HG02852 (cell line): ENCODE data around the gene RADIL.

Source experiments
- ATAC-seq: cut with Tn5 transposase; IDR thresholded peaks from one replicate; pipeline ENCODE4 v1.9.1; 2021; ENCODE audit warnings: mild to moderate bottlenecking, moderate library complexity; ENCODE audit not compliant: unreplicated experiment

The RADIL gene

DNA sequence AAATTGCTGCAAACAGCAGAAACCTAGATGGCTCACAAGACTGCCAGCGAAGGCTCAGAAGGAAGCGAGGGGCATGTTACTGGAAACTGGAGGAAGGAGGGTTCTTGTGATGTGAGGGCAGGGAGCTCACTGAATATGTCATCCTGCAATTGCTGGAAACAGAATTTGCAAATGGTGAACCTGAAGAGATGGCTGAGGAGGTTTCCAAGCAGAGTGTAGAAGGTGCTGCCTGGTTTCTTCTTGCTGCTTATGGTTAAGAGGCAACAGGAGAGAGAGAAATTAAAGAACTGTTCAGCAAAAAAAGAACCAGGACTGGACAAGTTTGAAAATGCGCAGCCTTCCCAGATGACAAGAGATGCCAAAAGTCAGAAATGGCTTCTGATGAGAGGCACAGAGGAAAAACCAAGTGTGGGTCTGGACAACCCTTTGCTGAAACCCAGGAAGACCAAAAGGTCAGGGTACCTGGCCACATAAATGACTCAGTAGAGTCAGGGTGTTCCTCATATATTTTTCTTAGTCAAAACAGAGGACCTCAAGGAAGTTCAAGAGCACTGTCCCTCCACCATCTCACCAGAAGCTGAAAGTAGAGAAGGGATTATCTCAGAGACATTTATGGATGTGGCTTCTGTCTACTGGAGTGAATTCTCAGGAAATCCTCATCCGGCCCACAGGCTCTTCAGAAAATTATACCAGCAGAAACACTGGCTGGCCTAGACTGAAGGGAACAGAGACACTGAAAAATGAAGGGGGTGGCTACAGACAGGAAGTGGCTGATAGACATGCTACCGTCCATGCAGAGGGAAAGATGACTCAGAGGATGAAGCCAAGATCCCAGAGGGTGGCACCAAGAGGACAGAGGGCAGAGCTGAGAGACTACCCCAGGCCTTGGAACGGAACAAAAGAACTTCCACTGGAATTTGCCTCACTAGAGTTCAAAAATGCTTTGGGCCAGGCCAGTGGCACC lies 31.8 kb downstream of the RADIL start:
- ATAC-seq: no peak

DNA sequence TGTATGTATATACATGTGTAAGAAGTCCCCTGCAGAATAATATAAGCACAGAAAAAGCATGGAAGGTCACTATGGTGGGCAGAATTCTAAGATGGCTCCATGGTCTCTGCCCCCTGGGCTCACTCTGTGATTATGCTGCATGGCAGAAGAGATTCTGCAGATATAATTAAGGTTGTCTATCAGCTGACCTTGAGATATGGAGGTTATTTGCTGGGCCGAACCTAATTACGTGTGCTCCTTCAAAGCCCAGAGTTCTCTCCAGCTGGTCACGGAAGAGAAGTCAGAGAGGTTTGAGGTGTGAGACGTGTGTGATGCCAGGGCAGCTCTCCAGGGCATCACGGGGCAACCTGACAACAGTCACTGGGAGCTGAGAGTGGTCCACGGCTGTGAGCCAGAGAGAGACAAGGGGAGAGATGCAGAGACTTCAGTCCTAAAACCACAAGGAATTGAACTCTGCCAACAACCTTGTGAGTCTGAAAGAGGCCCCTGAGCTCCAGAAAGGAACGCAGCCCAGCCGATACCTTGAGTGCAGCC lies 33.2 kb downstream of the RADIL start:
- ATAC-seq: no peak

DNA sequence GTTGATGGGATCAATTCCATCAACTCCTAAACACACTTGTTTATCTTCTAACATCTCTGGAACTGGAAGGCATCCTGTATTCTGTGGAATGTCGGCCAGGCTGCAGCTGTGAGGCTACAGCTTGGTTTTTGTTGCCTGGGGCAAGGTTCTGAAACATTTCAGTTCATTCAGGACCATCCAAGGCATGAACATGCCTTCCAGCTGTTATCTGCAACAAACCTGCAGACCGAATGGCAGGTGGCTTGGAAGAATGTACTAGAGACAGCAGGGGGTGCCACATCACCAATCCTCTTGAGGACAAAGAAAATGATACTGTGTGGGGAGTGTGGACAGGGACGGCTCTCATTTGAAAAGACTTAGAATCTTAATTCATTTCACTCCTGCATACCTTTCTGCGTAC lies 34.1 kb downstream of the RADIL start:
- ATAC-seq: no peak

DNA sequence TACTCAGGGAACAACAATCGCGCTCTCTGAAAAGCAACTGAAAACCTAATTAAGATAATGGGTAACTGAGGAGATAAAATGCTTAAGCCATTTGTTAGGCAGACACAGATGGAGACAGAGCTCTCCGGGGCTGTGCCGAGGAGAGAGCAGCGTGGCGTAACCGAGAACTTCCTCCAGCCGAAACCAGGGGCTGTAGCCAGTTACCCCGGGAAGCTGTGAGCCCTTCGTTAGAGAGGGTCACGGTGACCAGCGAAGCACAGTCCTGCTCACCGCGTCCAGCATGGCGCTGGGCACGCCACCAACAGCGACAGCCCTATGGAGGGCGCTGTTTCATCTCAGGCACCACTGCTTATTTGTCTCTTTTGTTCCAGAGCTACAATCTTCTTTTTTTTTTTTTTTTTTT lies 37.8 kb downstream of the RADIL start:
- ATAC-seq: no peak

DNA sequence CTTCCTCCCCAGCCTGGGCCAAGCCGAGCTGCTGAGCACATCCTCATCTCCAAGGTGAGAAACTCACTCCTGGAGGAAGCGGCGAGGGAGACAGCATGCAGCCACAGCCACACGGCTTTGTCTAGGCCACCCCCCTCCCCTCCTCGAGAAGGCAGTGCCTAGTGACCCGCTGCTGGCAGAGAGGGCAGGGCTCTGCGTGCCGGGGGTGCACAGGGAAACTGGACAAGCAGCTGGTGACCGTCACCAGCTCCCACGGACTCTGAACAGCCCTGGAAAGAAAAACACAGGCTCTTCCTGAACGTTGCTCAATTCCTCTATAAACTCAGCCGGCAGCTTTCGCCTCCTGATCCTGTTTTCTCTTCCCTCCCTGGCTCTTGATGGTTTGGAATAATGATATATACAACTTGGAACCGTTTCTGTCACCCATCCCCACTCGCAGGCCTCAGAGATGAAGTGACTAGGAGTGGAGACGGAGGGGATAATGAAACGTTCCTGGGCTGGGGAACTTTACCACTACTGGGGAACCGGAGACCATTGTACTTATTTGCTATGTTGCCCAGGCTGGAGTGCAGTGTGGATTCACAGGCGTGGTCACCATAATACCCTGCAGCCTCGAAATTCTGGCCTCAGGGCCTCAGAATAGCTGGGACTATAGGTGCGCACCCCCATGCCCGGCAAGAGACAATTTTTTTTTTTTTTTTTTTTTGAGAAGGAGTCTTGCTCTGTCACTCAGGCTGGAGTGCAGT lies 41.0 kb downstream of the RADIL start:
- ATAC-seq: no peak

DNA sequence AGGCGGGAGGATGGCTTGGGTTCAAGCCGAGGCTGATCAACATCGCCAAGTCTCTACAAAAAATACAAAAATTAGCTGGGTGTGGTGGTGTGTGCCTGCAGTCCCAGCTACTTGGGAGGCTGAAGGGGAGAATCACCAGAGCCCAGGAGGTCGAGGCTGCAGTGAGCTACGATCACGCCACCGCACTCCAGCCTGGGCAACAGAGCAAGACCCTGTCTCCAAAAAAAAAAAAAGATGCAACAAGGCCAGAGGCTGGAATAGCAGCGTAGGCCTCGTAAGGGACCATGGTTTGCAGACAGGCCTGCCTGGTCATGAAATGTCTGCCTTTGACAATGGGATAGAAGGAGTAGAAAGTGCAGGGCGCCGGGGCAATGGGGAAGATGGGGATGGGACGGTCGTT lies 41.7 kb downstream of the RADIL start:
- ATAC-seq: no peak

DNA sequence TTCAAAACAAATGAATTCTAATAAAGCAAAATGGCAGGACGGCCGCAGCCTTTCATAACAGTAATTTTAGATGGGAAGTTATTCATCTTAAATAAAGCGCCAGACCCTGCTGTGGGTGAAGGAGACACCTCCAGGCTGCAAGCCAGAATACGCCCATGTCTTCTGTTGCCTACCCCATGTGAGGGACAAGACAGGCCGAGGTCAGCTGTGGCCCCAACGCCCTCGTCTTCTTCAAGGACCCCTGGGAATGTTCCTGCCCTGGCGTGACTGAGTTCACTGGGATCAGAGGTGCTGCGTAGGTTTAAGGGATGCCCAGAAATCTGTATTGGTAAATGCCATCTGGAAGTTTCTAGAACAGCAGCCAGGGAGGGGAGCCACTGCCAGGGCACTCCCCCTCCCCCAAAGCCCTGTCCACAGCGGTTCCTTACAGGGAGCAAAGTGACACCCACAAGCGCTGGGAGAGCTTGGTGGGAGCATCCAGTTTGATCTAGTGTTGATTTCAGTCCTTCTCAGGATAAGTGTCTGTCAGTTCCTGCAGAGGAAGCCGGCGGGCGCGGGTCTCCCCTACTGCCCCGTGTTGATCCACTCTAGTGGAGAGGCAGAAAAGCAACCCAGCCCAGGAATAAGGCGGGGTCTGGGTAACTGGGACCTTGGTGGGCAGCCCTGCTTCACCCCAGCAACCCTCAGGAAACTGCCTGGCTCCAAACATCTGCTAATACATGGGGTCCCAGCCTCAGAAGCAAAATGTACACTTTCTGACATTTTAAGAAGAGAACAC lies 42.3 kb downstream of the RADIL start:
- ATAC-seq: no peak

DNA sequence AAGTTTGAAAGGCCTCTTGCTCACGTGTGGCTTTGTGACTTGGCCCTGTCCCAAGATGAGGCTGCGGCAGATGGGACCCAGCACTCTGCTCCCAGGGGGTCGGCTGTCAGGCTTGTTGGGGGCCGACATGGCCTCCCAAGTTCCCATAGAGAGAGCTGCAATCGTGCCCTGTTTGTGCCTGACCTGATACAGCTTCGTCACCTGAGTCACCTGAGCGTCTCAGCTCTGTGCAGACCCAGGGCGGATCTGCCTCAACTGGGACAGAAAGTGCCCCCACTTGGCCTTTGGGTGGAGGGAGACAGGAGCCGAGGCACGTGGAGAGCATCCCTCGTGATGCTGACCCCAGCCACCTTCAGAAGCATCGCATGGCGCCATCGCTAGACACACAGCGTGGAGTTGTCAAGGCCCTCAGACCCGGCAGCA lies 43.4 kb downstream of the RADIL start:
- ATAC-seq: no peak

DNA sequence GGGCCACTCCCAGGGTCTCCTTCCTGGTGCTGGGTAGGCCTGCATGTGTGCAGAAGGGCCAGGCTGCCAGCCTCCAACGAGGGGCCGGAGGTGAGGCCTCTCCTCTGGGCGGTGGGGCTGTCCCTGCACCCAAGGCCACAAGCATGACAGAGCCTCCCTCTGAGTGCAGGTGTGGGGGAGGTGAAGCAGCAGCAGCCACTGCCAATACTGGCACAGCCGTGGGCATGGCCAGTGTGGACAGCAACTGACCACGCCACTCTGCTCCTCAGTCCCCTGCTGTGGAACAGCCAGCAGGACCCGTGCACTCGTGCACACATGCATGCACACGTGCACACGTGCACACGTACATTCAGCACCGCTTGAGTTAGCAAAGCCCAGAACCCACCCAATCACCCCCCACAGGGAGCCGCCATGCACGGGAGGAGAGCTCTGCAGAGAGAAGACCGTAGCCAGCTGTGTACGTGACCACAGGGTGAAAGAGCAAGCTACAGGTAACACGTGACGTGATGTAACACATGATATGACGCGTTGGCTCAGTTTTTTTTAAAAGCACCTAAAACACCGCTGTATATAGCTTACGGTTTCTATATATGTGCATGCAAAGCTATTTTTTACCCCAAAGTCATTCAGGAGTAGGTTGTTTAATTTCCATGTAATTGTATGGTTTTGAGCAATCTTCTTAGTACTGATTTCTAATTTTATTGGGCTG lies 44.7 kb downstream of the RADIL start:
- no peak for ATAC-seq

DNA sequence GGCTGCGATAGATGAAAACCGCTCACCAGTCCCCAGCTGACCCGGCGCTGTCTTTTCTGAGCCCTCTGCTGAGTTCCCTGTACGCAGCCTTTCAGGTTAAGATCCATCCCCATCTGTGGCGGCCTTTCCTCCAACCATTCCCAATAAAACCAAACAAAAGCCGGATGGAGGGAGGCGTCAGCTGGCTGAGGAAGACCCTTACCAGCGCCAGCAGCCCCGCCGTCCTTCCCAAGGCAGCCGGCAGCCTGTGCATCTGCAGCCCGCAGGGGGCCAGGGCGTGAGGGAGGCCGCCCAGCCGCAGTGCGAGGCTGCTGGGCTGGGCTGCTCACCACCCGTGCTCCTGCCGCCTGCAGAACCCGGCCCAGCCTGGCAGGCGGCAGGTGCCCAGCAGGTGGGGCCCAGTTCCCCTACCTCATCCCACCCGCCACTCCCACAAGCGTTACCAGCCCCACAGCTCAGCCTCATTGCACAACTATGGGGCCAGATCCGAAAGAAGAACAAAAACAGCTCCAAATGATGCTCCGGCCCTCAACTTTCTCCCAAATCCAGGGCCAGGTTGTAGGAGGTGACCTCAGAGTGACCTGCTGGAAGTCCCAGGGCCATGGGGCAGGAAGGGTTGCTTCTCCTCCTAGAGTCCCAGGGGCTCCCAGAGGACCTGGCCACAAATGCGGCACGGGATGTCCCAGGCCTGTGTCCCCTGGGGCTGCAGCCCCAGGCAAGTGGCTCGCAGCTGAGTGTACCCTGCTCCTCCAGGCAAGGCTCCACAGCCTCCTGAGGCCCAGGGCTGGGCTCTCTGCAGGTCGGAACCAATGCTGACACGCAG lies 45.5 kb downstream of the RADIL start:
- ATAC-seq: no peak

DNA sequence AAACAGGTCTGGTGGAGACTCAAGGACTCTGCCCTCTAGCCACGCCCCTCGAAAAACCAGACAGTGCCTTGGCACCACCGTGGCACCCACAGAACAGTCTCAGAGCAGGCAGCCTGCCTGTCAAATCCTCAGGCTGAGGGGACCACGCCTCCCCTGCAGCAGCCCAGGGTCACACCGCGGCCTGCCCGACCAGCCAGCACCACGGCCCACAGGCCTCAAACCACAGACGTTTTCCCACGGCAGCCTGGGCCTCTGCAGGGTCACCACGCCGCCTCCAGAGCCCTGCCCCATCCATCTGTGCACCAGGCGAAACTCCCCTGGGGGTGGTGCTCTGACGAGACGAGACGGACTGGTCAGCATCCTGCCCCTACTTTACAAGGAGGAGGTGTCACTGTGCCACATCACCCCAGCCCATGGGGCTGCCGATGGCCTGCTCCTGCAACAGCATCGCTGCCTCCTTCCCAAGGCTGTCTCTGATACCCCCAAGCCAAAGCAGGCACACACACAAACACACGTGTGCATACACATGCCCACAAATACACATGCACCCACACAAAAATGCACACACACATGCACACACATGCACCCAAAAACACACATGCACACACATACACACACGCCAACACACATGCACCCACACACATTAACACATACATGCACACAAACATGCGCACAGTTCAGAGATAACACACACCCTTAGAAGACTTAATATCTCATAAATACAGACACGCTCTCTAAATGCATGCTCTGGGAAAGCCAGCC lies 46.3 kb downstream of the RADIL start:
- ATAC-seq: no peak

DNA sequence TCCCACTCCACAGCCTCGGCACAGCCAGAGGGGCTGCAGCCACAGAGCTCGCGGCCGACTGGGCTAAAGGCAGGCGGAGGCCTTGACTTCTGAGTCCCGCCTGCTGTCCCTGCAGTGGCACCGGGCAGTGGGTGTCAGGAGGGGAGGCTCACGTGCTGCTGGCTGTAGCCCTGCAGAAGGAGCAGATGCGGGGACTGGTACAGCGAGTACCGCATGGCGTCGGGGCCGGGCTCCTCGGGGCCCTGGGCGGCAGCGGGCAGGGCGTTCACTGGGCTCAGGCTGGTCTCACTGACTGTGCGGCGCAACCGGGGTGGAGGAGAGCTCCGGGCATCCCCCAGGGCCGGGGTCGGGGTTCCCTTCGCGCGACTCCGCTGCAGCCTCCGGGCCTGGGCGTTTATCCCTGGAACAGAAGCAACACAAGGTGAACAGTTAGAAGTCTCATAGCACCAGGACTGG lies 47.3 kb downstream of the RADIL start:
- no peak for ATAC-seq

DNA sequence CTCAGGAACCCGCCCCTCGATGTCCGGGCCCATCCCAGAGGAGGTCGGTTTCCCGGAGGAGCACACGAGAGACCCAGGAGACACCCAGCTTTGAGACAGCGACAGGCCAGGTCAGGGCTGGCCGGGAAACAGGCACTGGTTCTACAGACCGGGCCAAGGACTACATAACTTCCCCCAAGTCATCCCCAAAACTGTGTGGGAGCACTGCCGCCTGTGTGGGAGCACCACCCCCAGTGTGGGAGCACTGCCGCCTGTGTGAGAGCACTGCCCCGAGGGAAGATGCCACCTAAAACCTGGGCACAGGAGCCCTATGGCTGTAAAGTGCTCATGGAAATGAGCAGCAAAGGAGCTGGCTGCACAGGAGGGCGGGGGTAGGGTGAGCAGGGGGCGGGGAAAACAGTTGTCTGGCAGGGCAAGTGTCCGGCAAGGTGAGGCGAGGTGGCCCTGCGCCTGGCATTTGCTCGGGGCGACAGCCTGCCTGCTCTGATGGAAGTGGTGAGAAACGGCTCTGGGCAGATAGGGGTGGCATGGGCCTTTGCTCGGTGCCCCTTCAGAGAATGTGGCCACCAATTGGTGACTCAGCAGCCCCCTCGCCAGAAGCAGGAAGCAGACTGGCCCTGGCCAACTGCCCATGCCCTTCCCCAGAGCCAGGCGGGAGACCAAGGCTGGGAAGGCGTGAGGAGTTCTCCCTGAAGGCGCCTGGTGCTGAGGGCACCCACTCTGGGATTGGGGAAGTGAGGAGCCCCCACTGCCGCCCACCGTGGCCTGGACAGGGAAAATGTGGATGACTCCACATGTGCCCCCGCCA lies 47.9 kb downstream of the RADIL start:
- no peak for ATAC-seq

DNA sequence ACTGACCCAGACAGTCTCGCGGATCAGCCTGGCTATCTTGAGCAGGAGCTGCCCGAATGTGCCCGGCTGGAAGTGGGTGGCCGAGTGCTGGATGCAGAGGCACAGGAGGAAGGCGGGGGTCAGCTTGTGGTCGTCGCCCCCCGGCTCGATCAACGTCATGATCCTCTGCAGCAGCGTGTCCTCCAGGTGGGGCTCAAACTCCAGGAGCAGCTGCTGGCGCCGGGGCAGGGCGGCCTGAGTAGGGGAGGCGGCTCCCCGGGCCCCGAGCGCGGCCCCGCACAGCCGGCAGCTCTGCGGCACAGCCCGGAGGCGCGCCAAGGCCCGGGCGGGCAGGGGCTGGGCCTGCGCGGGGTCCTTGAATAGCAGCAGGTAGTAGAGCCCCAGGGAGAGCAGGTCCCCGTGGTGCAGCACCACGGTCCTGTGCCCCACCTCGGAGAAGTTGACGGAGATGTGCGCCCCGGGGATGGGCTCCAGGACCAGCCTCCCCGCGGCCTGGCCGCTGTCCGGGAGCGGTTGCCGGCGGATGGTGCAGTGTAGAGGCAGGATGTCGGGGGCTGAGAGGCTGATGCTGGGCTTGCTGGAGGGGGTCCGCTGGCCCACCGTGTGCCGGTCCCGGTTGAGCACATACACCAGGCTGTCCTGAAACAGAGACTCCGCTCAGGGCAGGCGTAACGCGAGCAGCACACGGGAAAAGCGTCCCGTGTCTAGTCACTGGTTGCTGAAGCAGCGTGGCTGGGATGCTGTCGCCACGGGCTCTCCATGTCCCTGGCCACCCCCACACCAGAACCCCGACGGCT lies 48.7 kb downstream of the RADIL start:
- no peak for ATAC-seq

DNA sequence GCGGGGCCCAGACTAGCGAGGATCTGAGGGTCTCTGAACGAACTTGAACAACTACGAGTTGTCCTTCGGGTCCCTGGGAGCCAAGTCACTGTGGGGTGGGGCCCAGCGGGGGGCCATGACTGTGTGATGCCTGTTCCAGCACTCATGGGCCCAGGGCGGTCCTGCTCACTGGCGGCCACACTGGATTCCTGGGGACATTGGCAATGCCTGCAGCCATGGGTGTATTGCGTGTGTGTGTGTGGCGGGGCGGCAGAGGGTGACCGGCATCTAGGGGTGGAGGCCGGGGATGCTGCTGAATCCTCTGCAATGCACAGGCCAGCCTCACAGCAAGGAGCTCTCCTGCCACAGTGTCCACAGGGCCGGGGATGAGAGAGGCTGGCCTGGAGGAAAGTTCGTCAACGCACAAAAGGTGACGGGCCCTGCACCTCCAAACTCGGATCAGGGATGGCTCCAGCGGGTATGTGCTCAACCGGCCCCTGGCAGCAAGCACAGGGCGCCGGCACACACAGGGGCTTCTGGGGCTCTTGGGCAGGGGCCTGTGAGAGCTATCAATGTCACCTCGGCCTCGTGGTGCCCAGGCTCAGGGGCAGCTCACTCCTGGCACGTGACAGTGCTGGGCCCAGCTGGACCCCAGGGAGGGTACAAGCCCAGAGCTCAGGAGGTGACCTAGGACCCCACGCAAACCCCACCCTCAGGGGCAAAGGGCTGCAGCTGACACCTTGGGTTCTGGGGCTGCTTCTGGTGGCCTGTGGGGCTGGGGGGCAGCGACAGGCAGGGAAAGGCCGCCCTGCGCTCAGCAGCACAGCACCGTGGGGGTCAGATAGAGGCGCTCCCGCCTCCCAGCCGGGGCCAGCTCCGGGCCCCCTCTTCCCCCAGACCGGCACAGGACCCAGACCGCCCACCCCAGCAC lies 49.6 kb downstream of the RADIL start:
- ATAC-seq: no peak

DNA sequence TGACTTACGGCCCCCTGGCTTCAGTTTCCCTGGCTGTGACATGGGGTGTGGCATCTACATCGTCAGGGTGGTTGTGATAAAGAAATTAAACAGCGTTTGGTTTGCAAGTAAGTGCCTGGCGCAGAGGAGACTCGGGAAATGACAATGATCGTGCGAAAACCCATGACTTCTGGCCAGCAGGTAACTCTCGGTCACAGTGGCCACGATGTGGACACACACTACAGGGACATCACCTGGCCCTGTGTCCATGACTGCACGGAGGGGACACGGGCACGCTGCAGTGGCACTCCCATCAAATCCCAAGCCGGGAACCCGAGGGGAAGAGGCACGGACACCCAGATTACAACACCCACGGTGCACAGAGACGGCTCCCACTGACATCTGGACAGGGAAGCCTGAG lies 50.3 kb downstream of the RADIL start:
- ATAC-seq: no peak
